Caco-2 (cell line): ENCODE data around the gene PTGES3L. TPM values are rescaled to one million over a fixed set of nuclear protein-coding genes. Genes with fewer than 3 reads are reported as not detected.
A peak's percentile ranks its signal among the peaks of the same experiment; 100 is the strongest.

Experiments
- BruUV-seq: library from RNA; stranded (reverse); fragments of 400-500 nt; replicated peaks from 2 replicates; lab custom pipeline; 2021; lab: Mats Ljungman, UMichigan
- CTCF ChIA-PET: fragments of 300-600 bp; sonication (Branson Sonifier 250); formaldehyde crosslinking; loops from one replicate; lab custom pipeline; 2022; ENCODE audit warnings: antibody characterized with exemption; lab: Charles Lee
- POLR2A ChIA-PET: fragments of 300-600 bp; sonication (Branson Sonifier 250); formaldehyde crosslinking; loops from one replicate; lab custom pipeline; 2022; ENCODE audit warnings: antibody characterized with exemption; lab: Charles Lee
- DNase-seq, 2 experiments: peaks; one replicate each; pipeline versions ENCODE4 v3.0.0 to v3.0.0-alpha.2; 2020 to 2022
- H3K27me3 ChIP-seq: replicated peaks from 2 replicates; pipeline ENCODE4 v1.6.0; 2011; ENCODE audit warnings: low read length; ENCODE audit not compliant: control insufficient read depth, insufficient read depth
- H3K36me3 ChIP-seq: 2 replicates; pipeline ENCODE4 v1.5.1; 2011; ENCODE audit warnings: low read length; ENCODE audit not compliant: control insufficient read depth, insufficient read depth
- H3K4me1 ChIP-seq: fragments of 250-450 bp; sonication (Bioruptor Pico); 2 replicates; pipeline ENCODE4 v1.5.1; 2020; ENCODE audit warnings: mild to moderate bottlenecking
- H3K4me3 ChIP-seq: 2 replicates; pipeline ENCODE4 v1.5.1; 2011; ENCODE audit warnings: low read depth, mild to moderate bottlenecking, control low read depth, low read length
- H3K9me3 ChIP-seq: fragments of 250-450 bp; sonication (Bioruptor Pico); 2 replicates; pipeline ENCODE4 v1.5.1; 2020; ENCODE audit warnings: mild to moderate bottlenecking, moderate library complexity
- H3K27ac Mint-ChIP-seq: one replicate; pipeline ENCODE4 v1.8.0; 2022; ENCODE audit warnings: mixed read lengths; ENCODE audit not compliant: unreplicated experiment
- H3K27me3 Mint-ChIP-seq: one replicate; pipeline ENCODE4 v1.8.0; 2022; ENCODE audit warnings: mixed read lengths; ENCODE audit not compliant: insufficient read depth, unreplicated experiment
- H3K36me3 Mint-ChIP-seq: one replicate; pipeline ENCODE4 v1.8.0; 2022; ENCODE audit warnings: mild to moderate bottlenecking, mixed read lengths; ENCODE audit not compliant: insufficient read depth, unreplicated experiment
- H3K4me1 Mint-ChIP-seq: one replicate; pipeline ENCODE4 v1.8.0; 2022; ENCODE audit warnings: low read depth, mixed read lengths; ENCODE audit not compliant: unreplicated experiment
- H3K4me3 Mint-ChIP-seq: one replicate; pipeline ENCODE4 v1.8.0; 2022; ENCODE audit warnings: mild to moderate bottlenecking, moderate library complexity, mixed read lengths; ENCODE audit not compliant: unreplicated experiment
- H3K9me3 Mint-ChIP-seq: one replicate; pipeline ENCODE4 v1.8.0; 2022; ENCODE audit warnings: mixed read lengths; ENCODE audit not compliant: unreplicated experiment
- intact Hi-C: fragments of 100-400 bp; cut with micrococcal nuclease; formaldehyde crosslinking; loops from one replicate; pipeline ENCODE4 v1.10.0; 2022; ENCODE audit not compliant: unreplicated experiment
- total RNA-seq: library from RNA; stranded (reverse); gene quantifications from 2 replicates; pipeline ENCODE4 v1.2.3, GENCODE V29; 2022
- TF ChIP-seq, protein P1 (sequence below), 2 experiments: fragments of 200-600 bp in 1 of 2; IDR thresholded peaks; 1 replicate in 1 of 2; 2 replicates in 1 of 2; pipeline versions ENCODE4 v1.5.1 to v1.8.0; 2011 to 2022; ENCODE audit warnings: antibody characterized with exemption in 1 of 2, control low read depth in 1 of 2, inconsistent platforms in 1 of 2, low read depth in 1 of 2, low read length in 1 of 2, mild to moderate bottlenecking in 1 of 2, moderate library complexity in 1 of 2; ENCODE audit not compliant: insufficient read depth in 1 of 2, severe bottlenecking in 1 of 2, unreplicated experiment in 1 of 2

Gene PTGES3L
- total RNA-seq, 1 experiment from 2014 or later: 1.2 TPM

DNA sequence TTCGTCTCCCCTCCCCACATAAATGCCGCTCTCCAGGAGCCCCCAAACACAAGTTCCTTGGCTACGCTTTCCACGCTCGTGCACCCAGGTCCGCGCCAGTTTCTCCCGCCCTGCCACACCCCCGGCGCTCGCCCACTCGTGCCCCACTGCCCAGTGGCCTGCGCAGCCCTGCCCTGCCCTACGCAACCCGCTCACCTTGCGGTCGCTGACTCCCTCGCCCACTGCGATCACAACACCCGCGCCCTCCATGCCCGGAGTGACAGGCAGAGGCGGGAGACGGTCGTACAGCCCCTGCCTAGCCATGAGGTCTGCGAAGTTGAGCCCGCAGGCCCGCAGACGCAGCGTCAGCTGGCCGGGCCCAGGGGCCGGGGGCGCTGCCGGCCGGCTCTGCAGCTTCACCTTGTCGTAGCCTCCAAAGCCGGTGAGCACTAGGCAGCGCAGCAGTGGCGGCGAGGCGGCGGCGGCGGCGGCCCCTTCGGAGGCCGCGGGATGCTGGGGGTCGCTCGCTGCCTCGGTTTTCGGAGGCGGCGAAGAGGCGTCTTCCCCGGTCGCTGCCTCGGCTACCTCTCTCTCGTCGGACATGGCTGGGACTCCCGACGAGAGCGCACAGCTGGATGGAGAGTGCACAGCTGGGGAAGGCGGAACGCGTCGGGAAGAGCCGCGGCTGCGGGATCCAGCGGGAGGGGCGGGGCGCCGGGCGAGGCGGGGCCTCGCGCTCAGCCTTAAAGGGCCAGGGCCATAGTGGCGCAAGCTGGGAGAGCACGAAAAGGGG, 42.0 kb upstream of the PTGES3L start, which contains the start of gene VAT1:
Gene VAT1 (minus strand): TSS at position 645 of the 772 bp plus-strand sequence. CDS start 63 bp downstream, at position 582.
- intact Hi-C loops: loop anchor here (1.0 to 5.0 kb wide), 2 partner anchors 148 to 295 kb away; no protein-coding TSS in a partner anchor
- H3K36me3 ChIP-seq: no peaks in the 10 kb centered on the region; the same call in none of the 2 replicates
- peak; percentile 83 to 88 for DNase-seq
- peaks cover 9% of the 10 kb centered on the region; the same call in 1 of the 2 replicates for H3K4me1 ChIP-seq
- H3K27ac Mint-ChIP-seq: peak within 1 kb of the TSS; percentile 93
- no peaks in the 10 kb centered on the region for H3K9me3 Mint-ChIP-seq
- CTCF ChIA-PET: interaction anchor here (0.7 to 1.9 kb wide), 4 partner anchors 24 to 190 kb away, joined by 3 to 10 read pairs (median 5); partner anchors contain the start of genes BRCA1, RPL27 and TMEM106A
- no peaks in the 10 kb centered on the region for H3K27me3 ChIP-seq
- peaks cover 20% of the 10 kb centered on the region for H3K36me3 Mint-ChIP-seq
- TF ChIP-seq, protein P1, sequence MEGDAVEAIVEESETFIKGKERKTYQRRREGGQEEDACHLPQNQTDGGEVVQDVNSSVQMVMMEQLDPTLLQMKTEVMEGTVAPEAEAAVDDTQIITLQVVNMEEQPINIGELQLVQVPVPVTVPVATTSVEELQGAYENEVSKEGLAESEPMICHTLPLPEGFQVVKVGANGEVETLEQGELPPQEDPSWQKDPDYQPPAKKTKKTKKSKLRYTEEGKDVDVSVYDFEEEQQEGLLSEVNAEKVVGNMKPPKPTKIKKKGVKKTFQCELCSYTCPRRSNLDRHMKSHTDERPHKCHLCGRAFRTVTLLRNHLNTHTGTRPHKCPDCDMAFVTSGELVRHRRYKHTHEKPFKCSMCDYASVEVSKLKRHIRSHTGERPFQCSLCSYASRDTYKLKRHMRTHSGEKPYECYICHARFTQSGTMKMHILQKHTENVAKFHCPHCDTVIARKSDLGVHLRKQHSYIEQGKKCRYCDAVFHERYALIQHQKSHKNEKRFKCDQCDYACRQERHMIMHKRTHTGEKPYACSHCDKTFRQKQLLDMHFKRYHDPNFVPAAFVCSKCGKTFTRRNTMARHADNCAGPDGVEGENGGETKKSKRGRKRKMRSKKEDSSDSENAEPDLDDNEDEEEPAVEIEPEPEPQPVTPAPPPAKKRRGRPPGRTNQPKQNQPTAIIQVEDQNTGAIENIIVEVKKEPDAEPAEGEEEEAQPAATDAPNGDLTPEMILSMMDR (IDR thresholded peaks at IDR 0.05; ENCODE audit: insufficient read depth in 1 of 2, low read depth in 1 of 2, low read length in 1 of 2, severe bottlenecking in 1 of 2, unreplicated experiment in 1 of 2): no peak
- H3K4me1 Mint-ChIP-seq: peaks cover 8% of the 10 kb centered on the region
- BruUV-seq: TSS peak; percentile 23
- peak within 1 kb of the TSS; percentile 98 for H3K4me3 Mint-ChIP-seq
- POLR2A ChIA-PET: interaction anchor here (0.6 to 2.5 kb wide), 7 partner anchors 24 to 412 kb away, joined by 3 to 24 read pairs (median 4); partner anchors contain the start of genes BRCA1, RETREG3, RPL27 and TUBG1
- no peaks in the 10 kb centered on the region for H3K27me3 Mint-ChIP-seq
- H3K4me3 ChIP-seq: peak within 1 kb of the TSS; percentile 97
- H3K9me3 ChIP-seq: no peaks in the 10 kb centered on the region

DNA sequence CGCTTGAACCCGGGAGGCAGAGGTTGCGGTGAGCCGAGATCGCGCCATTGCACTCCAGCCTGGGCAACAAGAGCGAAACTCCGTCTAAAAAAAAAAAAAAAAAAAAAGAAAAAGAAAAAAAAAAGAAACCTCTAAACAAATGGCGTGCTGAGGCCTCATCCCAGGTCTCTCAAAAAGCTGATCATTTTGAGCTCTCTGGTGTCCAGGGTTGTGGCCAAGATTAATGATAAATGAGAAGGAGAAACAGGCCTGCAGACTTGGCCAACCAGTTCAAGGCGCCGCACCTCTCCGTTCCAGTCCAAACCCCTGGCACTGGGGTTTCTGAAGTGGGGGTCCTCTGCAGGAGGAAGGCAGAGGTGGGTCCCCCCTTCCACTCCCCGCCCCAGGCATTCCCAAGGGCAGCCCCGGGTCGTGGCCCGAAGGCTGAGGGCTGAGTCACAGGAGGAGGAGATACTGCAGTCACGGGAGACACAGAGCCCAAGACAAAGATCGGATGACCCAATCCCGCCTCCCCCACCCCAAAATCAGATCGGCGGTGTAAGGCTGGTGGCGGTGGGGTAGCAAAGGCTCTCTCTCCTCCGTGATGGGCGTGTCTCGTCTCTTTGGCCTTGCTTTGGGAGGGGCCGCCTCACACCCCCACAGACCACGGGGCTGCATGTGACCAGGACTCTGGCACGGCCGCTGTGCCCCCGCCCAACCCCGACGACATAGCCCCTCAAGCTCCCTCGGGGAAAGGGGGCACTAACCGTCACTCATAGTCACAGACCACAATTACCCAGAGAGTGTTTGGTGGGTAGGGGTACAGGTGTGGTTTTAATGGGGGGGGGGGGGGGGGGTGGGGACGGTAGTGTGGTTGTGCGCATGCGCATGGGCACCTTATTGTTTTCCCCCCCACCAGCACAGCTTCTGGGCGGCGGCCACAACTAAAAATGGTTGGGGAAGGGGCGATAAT, 41.2 kb upstream of the PTGES3L start:
- H3K4me1 Mint-ChIP-seq: peaks cover 8% of the 10 kb centered on the region
- H3K36me3 Mint-ChIP-seq: peaks cover 20% of the 10 kb centered on the region
- H3K36me3 ChIP-seq: no peaks in the 10 kb centered on the region; the same call in none of the 2 replicates
- H3K9me3 Mint-ChIP-seq: no peaks in the 10 kb centered on the region
- peak overlapping the region; percentile 93 for H3K27ac Mint-ChIP-seq
- H3K4me1 ChIP-seq: peaks cover 9% of the 10 kb centered on the region; the same call in 1 of the 2 replicates
- H3K4me3 Mint-ChIP-seq: peak overlapping the region; percentile 98
- BruUV-seq: no TSS peak
- intact Hi-C loops: loop anchor here (5.0 kb wide), 1 partner anchor 296 kb away; no protein-coding TSS in a partner anchor
- TF ChIP-seq, protein P1 (IDR thresholded peaks at IDR 0.05; ENCODE audit: insufficient read depth in 1 of 2, low read depth in 1 of 2, low read length in 1 of 2, severe bottlenecking in 1 of 2, unreplicated experiment in 1 of 2): no peak
- no peaks in the 10 kb centered on the region for H3K27me3 ChIP-seq
- ChIA-PET POLR2A (interaction anchor here (0.8 to 2.5 kb wide), 4 partner anchors 23 to 412 kb away, joined by 3 to 24 read pairs (median 8); partner anchors contain the start of genes RETREG3, RPL27 and TUBG1), CTCF (interaction anchor here (1.0 to 1.9 kb wide), 3 partner anchors 23 to 191 kb away, joined by 3 to 10 read pairs (median 5); partner anchors contain the start of genes BRCA1, RPL27 and TMEM106A)
- H3K4me3 ChIP-seq: peak overlapping the region; percentile 97
- H3K9me3 ChIP-seq: no peaks in the 10 kb centered on the region
- H3K27me3 Mint-ChIP-seq: no peaks in the 10 kb centered on the region
- DNase-seq: peak; percentile 74 to 76
